NCI-H460 (cell line): ENCODE results near the gene TK2. TPM values are rescaled to one million over a fixed set of nuclear protein-coding genes. Genes with fewer than 3 reads are reported as not detected.
"Not testable (repeated sequence)": the region's sequence is repeated elsewhere in the genome, so short reads cannot be mapped to it uniquely, and the experiment has no call there.

ENCODE experiments used
- DNase-seq: peaks from one replicate; pipeline ENCODE4 v3.0.0-alpha.2; 2016; ENCODE audit warnings: low read depth; ENCODE audit errors: extremely low read depth
- polyA plus RNA-seq: library from polyadenylated mRNA; depleted of rRNA; stranded (reverse); fragments of >200 nt; gene quantifications from 2 replicates; pipeline ENCODE4 v1.2.3, GENCODE V29; 2014; cell fraction: nucleus; rRNA removed
- total RNA-seq: library from RNA; depleted of rRNA; stranded (reverse); fragments of >200 nt; shearing (Covaris generic); gene quantifications from 2 replicates; pipeline ENCODE4 v1.2.3, GENCODE V29; 2014; rRNA removed

TK2 gene
- total RNA-seq, result 18.0 and 25.0 TPM in 2 replicates
- polyA plus RNA-seq, result 24.1 and 35.2 TPM in 2 replicates

DNA sequence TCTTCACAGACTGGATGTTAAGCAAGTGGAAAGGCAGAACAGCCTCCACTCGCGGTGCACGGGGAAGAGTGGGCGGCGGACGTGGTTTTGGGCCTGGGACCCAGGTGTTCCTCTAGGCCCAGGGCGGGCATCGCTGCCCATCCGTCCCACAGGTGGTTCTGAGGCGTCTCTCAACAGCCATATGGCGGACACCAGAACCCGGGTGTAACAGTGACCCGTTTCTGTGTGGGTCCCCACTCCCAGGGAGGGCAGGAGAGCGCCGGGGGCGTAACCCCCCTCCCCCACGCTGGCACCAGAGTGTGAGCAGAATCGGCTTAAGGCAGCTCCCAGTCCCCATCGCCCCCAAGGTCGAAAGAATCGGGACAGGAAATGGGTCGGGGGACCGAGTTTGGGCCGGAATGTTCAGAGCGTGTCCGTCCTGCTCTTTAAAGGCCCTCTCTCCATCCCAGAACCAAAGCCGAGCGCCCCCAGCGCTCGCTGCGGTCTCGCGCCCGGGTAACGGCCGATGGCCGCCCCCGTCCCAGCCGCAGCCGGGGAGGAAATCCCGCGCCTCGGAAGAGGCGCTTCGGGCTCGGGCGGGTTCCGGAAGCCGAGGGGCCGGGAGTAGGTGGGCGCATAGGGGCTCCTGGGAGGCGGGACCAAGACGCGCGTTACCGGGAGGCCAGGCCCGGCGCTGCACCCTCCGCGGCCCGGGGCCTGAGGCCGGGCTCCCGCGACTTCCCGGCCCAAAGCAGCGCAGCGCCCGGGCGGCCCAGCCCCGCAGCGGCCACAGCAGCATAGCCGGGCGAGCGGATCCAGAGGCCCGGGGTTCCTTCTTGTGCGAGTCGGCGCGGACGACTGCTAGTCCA is at the start of gene TK2:
Gene TK2 (minus strand): TSS at position 839 of the 848 bp plus-strand sequence. CDS start 61 bp downstream, at position 778.
- DNase-seq, result peak; percentile 37

DNA sequence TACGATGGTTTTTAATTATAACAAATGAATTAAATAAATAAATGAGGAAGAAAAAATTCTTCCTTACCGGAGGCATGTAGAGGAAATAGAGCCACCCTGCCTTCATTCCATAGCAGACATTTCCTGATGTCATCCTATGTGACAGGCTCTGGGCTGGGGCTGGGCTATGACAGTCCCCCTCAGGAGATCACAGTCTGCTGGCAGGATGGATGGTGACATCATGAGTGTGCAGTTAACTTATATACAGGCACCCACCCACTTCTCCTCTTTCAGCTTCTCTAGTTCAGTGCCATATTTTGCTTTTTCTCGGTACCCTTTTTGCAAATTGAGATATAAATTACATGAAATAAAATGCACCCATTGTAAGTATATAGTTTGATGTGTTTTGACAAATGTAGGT is 48.2 kb upstream of the TK2 start:
- DNase-seq, result no peak

DNA sequence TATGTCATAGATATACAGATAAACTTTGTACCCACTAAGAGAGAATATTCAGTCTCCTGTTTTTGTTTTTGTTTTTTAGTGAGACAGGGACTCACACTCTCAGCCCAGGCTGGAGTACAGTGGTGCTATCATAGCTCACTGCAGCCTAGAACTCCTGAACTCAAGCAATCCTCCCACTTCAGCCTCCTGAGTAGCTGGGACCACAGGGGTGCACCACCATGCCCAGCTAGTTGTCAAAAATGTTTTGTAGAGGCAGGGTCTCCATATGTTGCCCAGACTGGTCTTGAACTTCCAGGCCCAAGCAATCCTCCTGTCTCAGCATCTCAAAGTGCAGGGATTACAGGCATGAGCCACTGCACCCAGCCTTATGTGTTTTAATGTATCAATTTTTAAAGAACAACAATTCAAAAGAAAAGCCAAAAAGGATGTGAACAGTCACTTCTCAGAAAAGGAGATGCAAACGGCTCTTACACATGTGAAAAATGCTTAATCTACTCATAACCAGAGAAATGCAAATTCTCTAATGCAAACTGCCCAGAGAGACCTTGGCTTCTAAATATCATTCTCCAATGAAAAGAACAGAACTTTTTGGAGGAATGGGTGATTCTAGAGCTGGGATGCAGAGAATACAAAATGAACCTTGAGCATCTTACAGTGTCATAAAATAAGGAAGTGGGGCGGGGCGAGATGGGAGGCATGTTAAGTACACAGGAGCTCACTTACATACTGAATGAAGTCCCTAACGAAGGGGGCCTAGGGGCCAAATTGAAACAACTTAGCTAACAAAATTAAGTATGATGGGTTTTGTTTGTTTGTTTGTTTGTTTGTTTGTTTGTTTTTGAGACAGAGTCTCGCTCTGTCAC is 47.3 kb upstream of the TK2 start:
- DNase-seq, result no peak

DNA sequence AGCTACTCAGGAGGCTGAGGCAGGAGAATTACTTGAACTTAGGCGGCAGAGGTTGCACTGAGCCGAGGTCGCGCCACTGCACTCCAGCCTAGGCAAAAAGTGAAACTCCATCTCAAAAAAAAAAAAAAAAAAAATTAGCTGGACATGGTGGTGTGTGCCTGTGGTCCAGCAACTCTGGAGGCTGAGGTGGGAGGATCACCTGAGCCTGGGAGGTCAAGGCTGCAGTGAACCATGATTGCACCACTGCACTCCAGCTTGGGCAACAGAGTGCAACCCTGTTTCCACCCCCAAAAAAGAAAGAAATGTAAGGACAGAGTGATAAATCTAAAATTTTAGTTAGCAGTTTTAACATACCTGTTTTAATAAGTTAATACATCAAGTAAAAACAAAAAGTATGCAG is 46.6 kb upstream of the TK2 start:
- not testable (repeated sequence) for DNase-seq

DNA sequence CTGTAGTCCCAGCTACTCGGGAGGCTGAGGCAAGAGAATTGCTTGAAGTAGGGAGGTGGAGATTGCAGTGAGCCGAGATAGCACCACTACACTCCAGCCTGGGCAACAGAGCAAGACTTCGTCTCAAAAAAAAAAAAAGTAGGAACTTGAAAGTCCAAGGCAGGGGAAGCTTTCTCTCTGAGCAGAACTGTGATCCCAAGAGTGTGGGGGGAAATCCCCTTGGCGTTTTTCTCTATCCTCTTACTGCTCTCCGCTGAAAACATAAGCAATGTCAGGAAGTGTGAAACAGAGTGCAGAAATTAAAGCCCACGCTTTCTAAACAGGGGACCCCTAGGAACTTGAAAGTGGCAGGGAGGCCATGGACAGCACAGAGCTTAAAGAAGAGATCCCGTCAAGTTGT is 44.8 kb upstream of the TK2 start:
- DNase-seq, result no peak

DNA sequence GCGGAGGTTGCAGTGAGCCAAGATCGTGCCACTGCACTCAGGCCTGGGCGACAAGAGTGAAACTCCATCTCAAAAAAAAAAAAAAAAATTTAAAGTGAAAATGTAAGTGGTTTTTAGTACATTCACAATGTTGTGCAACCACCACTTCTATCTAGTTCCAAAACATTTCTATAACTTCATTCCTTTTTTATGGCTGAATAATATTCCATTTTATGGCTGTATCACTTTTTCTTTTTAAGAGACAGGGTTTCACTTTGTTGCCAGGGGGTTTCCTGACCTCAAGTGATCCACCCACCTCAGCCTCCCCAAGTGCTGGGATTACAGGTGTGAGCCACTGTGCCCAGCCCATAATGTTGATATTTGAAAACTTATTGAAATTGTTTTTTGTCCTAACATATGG is 42.9 kb upstream of the TK2 start:
- DNase-seq, result no peak

DNA sequence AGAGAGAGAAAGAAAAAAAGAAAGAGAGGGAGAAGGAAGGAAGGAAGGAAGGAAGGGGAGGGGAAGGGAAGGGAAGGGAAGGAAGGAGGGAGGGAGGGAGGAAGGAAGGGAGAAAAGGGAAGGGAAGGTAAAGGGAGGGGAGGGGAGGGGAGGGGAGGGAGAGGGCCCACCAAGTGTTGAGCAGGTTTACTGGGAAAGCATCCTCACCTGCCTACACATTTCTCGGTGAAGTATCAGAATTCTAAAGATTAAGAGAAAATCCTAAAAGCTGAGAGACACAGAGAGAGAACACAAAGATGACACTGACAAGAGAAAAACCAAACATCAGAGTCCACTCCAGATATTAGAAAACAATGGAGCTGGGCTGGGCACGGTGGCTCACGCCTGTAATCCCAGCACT is 42.3 kb upstream of the TK2 start:
- no peak for DNase-seq

DNA sequence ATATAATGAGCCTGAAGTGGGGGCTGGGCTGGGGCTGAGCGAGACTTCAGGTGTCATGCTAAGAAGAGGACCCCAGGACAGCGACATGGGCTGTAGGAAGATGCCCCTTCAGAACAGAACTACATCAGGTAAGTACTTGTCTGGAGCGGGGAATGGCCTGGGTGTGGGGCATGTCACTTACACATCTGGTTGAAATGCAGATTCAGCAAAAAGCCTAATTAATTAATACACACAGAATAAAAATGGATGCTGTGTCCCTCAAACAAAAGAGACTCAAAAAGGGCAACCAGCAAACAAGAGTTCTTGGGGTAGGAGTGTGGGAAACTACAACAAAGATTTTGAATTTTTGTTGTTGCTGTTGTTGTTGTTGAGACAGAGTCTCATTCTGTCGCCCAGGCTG is 41.1 kb upstream of the TK2 start:
- no peak for DNase-seq

DNA sequence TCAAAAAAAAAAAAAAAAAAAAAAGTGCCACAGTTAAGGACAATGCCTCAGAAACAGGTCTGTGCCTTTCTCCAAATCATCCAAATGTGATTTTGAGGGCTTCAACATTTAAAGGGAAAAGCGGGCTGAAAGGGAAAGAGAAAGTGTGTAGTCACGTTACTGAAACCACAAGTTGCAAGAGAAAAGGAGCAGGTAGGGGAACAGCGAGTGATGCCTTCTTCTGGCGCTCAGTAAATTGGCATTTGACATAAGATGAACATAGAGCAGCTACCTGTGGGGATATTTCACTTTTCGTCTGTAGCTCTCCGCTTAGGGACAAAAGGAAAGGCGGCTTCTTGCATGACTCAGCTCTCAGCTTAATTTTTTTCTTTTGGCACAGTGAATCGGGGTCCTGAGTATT is 40.4 kb upstream of the TK2 start:
- no peak for DNase-seq

DNA sequence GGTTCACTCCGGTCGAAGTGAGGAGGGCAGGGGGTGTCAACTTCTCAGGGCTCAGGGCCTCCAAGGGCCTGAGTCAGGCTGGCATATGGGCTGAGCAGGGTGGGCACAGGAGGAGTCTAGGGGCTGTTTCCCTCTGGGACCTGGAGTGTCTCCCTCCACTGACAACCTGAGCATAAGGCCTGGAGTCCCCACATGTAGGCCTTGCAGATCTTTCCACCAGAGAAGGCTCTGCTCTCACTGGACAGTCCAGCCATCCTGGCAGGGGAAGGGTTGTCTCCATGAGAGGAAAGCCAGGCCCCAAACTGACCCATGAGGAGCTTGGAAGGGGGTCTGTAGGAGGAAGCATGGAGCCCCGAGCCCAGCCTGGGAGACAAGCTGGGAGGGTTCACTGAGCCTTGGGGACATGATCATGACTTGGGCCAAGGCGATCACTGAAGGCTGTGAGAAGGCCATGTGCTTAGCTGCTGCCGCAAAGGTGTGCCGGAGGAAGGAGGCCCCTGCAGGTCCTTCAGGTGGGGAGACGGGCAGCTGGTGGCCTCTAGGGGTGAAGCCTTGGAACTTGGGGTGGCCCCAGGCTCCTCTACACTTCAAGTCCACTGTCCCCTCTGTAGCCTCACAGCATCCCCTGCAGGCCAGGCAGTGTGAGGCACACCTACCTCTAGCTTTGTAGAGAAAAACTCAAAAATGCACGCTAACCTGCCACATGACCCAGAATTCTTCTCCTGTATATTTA is 39.2 kb upstream of the TK2 start:
- DNase-seq, result no peak

DNA sequence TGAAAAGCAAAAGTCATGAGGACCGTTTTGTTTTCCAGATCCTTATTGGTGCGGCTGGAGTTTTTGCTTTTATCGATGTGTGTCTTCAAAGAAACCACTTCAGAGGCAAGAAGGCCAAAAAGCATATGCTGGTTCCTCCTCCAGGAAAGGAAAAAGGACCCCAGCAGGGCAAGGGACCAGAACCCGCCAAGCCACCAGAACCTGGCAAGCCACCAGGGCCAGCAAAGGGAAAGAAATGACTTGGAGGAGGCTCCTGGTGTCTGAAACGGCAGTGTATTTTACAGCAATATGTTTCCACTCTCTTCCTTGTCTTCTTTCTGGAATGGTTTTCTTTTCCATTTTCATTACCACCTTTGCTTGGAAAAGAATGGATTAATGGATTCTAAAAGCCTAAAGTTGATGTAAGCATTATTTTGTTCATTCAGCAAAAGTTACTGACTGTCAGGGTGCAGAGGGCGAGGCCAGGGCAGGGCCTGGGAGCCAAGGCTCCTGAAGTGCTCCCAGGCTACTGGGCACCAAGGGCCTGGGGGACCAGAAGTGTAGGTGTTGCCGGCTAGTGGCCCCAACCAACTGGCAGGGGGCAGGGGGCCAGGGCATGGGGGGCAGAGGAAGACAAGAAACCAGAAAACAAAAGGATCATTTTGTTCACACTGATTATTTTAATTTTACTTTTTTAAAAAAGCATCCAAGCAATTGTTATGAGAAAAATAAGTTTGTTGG is 38.1 kb upstream of the TK2 start:
- no peak for DNase-seq

DNA sequence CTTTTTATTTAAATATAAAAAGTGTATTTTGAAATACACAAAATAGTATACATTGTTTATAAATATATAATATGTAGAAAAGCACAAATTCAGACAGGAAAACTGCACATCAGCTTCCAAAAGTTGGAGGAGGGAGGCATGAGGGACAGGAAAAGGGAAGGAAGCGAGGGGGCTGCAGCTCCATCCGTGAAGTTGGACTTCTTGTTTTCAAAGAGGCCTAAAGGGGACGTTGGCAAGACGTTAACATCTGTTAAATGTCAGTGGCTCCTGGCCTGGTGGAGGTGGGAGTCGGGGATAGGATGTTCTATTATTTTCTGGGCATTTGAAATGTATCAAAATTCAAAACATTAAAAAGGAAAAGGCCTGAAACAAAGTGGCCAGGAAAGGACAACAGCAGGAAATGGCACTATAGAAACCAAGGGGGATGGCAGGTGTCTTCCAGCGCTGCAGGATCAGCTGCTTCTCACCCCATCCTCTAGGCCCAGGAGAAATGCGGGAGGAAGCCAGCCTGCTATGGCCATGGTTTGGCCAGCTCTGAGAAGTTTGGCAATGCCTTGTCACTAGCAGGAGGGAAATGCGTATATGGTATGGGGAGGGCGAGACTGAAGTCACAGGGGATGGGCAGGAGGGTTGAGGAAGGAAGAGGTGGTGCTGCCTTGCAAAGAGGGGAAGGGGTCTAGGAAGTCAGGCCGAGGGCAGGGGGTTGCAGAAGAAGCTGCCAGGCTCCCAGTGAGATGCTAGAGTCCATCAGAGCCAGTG is 35.7 kb upstream of the TK2 start:
- DNase-seq, result no peak

DNA sequence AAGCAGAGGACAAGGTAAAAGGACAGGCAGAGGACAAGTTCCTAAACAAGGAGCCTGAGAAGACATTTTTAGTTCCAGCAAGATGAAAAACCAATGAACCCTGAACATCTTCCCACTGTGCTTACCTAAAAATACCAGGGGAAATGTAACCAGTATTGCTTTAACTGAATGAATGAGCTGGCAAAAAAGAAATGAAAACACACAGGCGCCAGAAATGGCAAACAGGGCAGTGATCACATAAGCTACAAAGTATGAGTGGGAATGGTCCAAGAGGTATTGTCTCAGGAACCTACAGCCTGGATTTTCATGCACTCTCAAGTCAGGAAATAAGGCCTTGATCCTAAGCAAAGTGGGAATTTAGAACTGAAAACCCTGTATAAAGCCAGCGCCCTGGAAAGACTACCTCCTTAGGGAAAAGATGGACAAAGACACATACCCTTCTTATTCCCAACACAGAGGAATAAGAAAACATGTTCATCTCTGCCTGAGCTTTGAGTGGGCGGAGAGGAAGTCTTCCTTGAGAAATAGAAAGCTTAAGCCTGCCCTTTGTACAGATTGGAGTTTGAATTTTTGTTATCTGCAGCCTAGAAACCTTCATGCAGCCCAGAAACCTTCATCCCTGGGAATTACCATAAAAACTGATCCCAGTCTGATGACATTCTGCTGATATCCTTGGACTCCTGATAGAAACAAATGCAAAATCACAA is 31.5 kb upstream of the TK2 start:
- DNase-seq, result no peak

DNA sequence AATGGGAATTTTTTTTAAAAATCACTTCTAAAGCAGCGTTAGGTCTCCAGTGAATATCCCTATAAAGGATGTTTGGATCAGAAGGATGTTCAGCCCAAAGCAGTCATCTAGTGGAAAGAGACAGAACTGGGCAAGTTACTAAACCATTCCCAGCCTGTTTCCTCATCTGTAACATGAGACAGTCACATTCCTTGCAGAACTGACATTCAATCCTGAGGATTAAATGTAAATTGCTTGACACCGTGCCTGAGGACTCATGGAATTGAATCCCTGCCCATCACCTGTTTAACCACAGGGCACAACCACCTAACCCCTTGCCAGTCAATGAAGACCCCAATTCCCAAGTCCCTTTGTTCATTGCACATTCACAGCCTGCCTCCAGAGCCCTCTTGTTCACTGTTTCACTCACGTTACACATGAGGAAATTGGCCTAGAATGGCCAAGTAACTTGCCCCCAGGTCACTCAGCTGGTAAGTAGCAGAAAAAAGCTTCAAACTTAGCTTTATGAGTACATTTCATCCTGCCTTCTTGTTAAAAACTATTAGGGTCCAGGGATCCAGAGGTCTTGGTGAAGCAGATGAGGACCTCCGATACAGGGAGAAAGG is 30.8 kb upstream of the TK2 start:
- peak; percentile 32 for DNase-seq

DNA sequence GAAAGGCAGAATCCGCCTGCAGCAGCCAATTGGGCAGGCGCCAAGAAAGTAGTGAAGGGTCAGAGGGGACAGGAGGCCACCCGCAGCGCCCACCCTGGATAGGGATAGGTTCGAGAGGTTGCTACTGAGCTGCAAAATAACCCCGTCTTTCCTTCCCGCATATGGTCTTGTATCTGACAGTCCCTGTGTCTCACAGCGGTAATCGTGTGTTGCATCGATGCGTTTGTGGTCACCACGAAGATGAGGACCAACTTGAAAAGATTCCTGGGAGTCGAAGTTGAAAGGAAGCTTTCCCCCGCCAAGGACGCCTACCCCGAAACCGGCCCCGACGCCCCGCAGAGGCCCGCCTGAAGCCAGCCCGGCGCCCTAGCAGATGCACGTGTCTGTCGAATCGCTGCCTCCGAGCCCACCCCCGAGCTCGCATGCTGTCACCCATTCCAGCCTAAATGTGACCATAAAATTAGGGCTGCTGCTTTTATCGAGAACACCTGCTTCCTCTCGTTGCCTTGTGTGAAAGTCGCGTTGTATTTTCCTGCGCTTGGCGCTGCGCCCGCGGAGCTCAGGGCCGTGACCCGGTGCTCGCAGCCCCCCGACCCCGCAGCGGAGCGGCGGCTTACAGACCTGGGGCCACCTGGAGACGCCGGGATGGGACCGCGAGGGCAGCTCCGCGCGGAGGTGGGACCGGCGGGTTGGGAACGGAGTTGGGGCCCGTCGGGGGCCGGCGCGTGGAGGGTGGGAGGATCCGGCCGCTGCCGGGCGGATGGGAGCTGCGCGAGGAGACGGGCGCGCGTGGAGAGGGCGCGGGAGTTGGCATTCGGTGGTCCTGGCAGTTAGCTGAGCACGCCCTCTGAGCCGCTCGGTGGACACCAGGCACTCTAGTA is 29.0 kb upstream of the TK2 start, which contains the start of gene CMTM2:
Gene CMTM2 (plus strand): TSS at position 813 of the 881 bp plus-strand sequence. CDS start 145 bp downstream, outside the sequence.
- no peak for DNase-seq

DNA sequence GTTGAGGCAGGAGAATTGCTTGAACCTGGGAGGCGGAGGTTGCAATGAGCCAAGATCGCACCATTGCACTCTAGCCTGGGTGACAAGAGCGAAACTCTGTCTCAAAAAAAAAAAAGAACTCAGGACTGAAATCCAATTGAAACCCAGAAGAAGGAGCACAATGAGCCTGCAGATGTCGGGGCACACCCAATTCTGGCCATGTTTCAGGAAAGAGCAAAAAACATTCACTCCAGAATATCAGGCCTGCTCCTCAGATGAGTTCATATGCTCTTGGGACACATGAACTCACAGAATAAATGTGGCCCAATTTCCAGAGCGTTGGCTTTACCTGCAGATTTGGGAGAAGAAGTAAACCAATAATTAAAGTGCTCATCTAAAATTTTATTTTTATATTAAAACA is 26.4 kb upstream of the TK2 start:
- DNase-seq, result no peak

DNA sequence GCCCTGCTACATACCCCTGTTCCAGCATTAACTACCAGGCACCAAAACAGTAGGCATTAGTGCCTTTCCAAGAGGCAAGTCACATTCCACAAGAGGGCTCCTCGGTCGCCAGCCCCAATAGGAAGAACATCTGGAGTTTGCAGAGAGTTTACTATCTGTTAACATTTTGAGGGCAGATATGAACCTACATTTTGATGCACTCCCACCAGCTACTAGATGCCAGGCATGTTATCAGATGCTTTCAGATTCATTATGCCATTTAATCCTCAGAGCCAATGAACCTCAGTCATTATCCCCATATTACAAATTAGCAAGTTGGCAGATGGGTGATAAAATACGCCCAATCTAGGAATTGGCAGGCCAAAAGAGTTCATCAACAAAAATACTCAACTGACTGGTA is 25.1 kb upstream of the TK2 start:
- no peak for DNase-seq
